H9 (cell line): ENCODE data around the gene TBC1D1. TPM values are rescaled to one million over a fixed set of nuclear protein-coding genes. Genes with fewer than 3 reads are reported as not detected.

ENCODE experiments used
- DNase-seq: peaks from one replicate; pipeline ENCODE4 v3.0.0-alpha.2; 2017
- H2AFZ ChIP-seq: one replicate; pipeline ENCODE4 v1.6.1; 2013; ENCODE audit warnings: mild to moderate bottlenecking, low read length, control low read depth, moderate library complexity
- H2AK5ac ChIP-seq: 2 replicates; pipeline ENCODE4 v1.6.1; 2013; ENCODE audit warnings: low read length, control low read depth, mixed read lengths; ENCODE audit not compliant: insufficient read length
- H2BK120ac ChIP-seq: one replicate; pipeline ENCODE4 v1.6.1; 2013; ENCODE audit warnings: low read depth, mild to moderate bottlenecking, low read length, control low read depth, inconsistent platforms; ENCODE audit not compliant: poor library complexity, severe bottlenecking
- H2BK12ac ChIP-seq: 2 replicates; pipeline ENCODE4 v1.6.1; 2013; ENCODE audit warnings: low read length, control low read depth, mixed read lengths, low read depth; ENCODE audit not compliant: insufficient read length
- H2BK15ac ChIP-seq: 2 replicates; pipeline ENCODE4 v1.6.1; 2013; ENCODE audit warnings: low read depth, low read length, control low read depth
- H2BK20ac ChIP-seq: one replicate; pipeline ENCODE4 v1.6.1; 2013; ENCODE audit warnings: low read depth, mild to moderate bottlenecking, low read length, control low read depth, inconsistent platforms; ENCODE audit not compliant: poor library complexity, severe bottlenecking
- H2BK5ac ChIP-seq: 2 replicates; pipeline ENCODE4 v1.6.1; 2013; ENCODE audit warnings: low read length, control low read depth, mixed read lengths; ENCODE audit not compliant: insufficient read length
- H3K14ac ChIP-seq: 2 replicates; pipeline ENCODE4 v1.6.1; 2013; ENCODE audit warnings: low read length, control low read depth; ENCODE audit not compliant: insufficient read depth
- H3K18ac ChIP-seq: 2 replicates; pipeline ENCODE4 v1.6.1; 2013; ENCODE audit warnings: low read depth, mild to moderate bottlenecking, mixed read lengths, low read length, control low read depth; ENCODE audit not compliant: insufficient read length
- H3K23ac ChIP-seq: 2 replicates; pipeline ENCODE4 v1.6.1; 2013; ENCODE audit warnings: low read length, control low read depth, mixed read lengths, low read depth; ENCODE audit not compliant: insufficient read length
- H3K23me2 ChIP-seq: 2 replicates; pipeline ENCODE4 v1.6.1; 2013; ENCODE audit warnings: low read depth, mild to moderate bottlenecking, mixed read lengths, low read length, control low read depth; ENCODE audit not compliant: insufficient read length, poor library complexity, severe bottlenecking
- H3K27ac ChIP-seq: 2 replicates; pipeline ENCODE4 v1.5.1; 2013; ENCODE audit warnings: low read length, control low read depth, mixed read lengths, low read depth; ENCODE audit not compliant: insufficient read length
- H3K27me3 ChIP-seq: 2 replicates; pipeline ENCODE4 v1.6.1; 2013; ENCODE audit warnings: low read length, control low read depth, inconsistent platforms; ENCODE audit not compliant: insufficient read depth
- H3K4ac ChIP-seq: 2 replicates; pipeline ENCODE4 v1.6.1; 2013; ENCODE audit warnings: low read depth, mild to moderate bottlenecking, control low read depth, inconsistent platforms, low read length, moderate library complexity
- H3K4me1 ChIP-seq: 2 replicates; pipeline ENCODE4 v1.6.1; 2013; ENCODE audit warnings: low read length, control low read depth, inconsistent platforms; ENCODE audit not compliant: insufficient read depth
- H3K4me2 ChIP-seq: 2 replicates; pipeline ENCODE4 v1.6.1; 2013; ENCODE audit warnings: low read length, control low read depth, mixed read lengths; ENCODE audit not compliant: insufficient read length, insufficient read depth
- H3K56ac ChIP-seq: 2 replicates; pipeline ENCODE4 v1.6.1; 2013; ENCODE audit warnings: low read depth, mild to moderate bottlenecking, mixed read lengths, low read length, control low read depth; ENCODE audit not compliant: insufficient read length
- H3K79me1 ChIP-seq: 2 replicates; pipeline ENCODE4 v1.6.1; 2013; ENCODE audit warnings: low read depth, mild to moderate bottlenecking, moderate library complexity, low read length, control low read depth, inconsistent platforms; ENCODE audit not compliant: insufficient read depth, poor library complexity, severe bottlenecking
- H3K79me2 ChIP-seq: 2 replicates; pipeline ENCODE4 v1.6.1; 2013; ENCODE audit warnings: low read length, control low read depth, inconsistent platforms; ENCODE audit not compliant: insufficient read depth
- H3K9ac ChIP-seq: 2 replicates; pipeline ENCODE4 v1.6.1; 2013; ENCODE audit warnings: low read length, control low read depth, mixed read lengths; ENCODE audit not compliant: insufficient read length; ENCODE audit errors: extremely low read depth
- H3K9me3 ChIP-seq: one replicate; pipeline ENCODE4 v1.6.1; 2013; ENCODE audit warnings: low read depth, low read length, inconsistent platforms; ENCODE audit not compliant: control insufficient read depth
- H3T11ph ChIP-seq: one replicate; pipeline ENCODE4 v1.6.1; 2013; ENCODE audit warnings: mild to moderate bottlenecking, low read length, control low read depth, inconsistent platforms
- H4K20me1 ChIP-seq: one replicate; pipeline ENCODE4 v1.6.1; 2013; ENCODE audit not compliant: control insufficient read depth, insufficient read length, insufficient read depth
- H4K5ac ChIP-seq: 2 replicates; pipeline ENCODE4 v1.6.1; 2013; ENCODE audit warnings: low read depth, mild to moderate bottlenecking, mixed read lengths, low read length, control low read depth; ENCODE audit not compliant: insufficient read length
- H4K8ac ChIP-seq: replicated peaks from 2 replicates; pipeline ENCODE4 v1.6.1; 2013; ENCODE audit warnings: low read length, control low read depth, mixed read lengths, low read depth; ENCODE audit not compliant: insufficient read length
- H4K91ac ChIP-seq: 2 replicates; pipeline ENCODE4 v1.6.1; 2013; ENCODE audit warnings: low read depth, mild to moderate bottlenecking, moderate library complexity, mixed read lengths, low read length, control low read depth; ENCODE audit not compliant: insufficient read length
- H3K27ac Mint-ChIP-seq, 3 experiments: 2 replicates in 2 of 3; 3 replicates in 1 of 3; pipeline ENCODE4 v1.8.0; 2020 to 2021; ENCODE audit warnings: mixed read lengths in 3 of 3, mild to moderate bottlenecking in 1 of 3, moderate library complexity in 1 of 3
- H3K27me3 Mint-ChIP-seq: 2 replicates; pipeline ENCODE4 v1.8.0; 2021; ENCODE audit warnings: low read depth, mild to moderate bottlenecking, moderate library complexity, mixed read lengths
- H3K36me3 Mint-ChIP-seq, 3 experiments: 2 replicates in 2 of 3; 3 replicates in 1 of 3; pipeline ENCODE4 v1.8.0; 2020 to 2021; ENCODE audit warnings: low read depth in 3 of 3, mixed read lengths in 3 of 3; ENCODE audit not compliant: insufficient read depth in 1 of 3
- H3K4me1 Mint-ChIP-seq, 2 experiments: 2 replicates each; pipeline ENCODE4 v1.8.0; 2020; ENCODE audit warnings: mixed read lengths in 2 of 2
- H3K4me3 Mint-ChIP-seq, 2 experiments: 2 replicates in 1 of 2; 3 replicates in 1 of 2; pipeline ENCODE4 v1.8.0; 2020 to 2021; ENCODE audit warnings: mild to moderate bottlenecking in 2 of 2, mixed read lengths in 2 of 2, moderate library complexity in 1 of 2
- H3K9me3 Mint-ChIP-seq, 2 experiments: 2 replicates in 1 of 2; 3 replicates in 1 of 2; pipeline ENCODE4 v1.8.0; 2020; ENCODE audit warnings: mild to moderate bottlenecking in 2 of 2, mixed read lengths in 2 of 2, moderate library complexity in 1 of 2
- WGBS: extraction: QIAGEN DNeasy Blood & Tissue Kit; methylation state at CpG from one replicate; pipeline ENCODE4 v1.1.7; 2013; ENCODE audit warnings: missing lambda C conversion rate, low lambda C conversion rate, mixed read lengths; ENCODE audit not compliant: insufficient read length; ENCODE audit errors: extremely low coverage; 5-methylcytosine and 5-hydroxymethylcytosine counted together
- total RNA-seq: library from RNA; stranded (reverse); gene quantifications from 2 replicates; pipeline ENCODE4 v1.2.1, GENCODE V29; 2021
- TF ChIP-seq, protein P1 (sequence below): fragments of 200-600 bp; sonication (generic); conservative IDR thresholded peaks from 3 replicates; pipeline ENCODE4 v1.8.0; 2021; ENCODE audit warnings: antibody characterized with exemption, mild to moderate bottlenecking

Gene TBC1D1
- total RNA-seq, 1 experiment from 2014 or later: 109 TPM

DNA sequence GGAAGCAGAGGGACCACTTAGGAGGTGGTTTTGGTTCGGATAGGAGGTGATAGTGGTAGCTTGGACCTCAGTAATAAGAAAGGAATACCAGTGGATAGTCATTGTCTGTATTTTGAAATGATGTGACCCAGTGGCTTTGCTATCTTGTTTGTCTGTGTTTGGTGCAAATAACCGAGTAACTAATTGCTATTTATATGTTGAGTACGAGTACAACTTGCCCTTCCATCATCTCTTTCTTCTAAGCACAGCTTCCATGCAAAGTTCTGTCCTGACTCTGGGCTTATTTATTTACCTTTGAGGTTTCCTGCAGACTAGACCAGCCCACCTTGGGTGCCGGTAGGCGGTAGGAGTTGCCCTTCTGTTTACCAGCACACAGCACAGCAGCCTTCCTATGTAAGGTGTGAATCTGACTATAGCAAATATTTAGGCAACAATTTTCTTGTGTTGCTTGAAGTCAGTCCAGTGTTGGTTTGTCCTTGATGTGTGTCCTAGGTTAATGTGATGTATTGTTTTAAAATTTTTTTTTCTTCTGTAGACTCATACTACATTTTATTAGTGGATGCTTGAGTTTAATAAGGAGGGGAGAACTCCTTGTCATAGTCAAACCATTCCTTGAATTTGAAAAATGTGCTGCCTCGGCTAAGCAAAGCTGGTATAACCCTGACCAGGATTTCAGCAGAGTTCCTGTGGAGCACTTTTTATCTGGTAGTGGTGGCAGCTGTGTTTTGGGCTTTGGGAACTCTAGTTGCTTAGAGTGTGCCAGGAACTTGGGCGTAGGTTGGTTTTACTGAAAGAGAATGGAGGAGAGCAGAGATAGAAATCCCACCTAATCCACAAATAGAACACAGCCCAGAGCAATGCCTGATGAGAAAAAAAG is 91.2 kb downstream of the TBC1D1 start:
- H3K27ac Mint-ChIP-seq: peak overlapping the region; percentile 4 to 86 (median 83); a peak in 5 of 7 replicates
- no peak overlapping the region for H3K56ac ChIP-seq
- peaks cover 6% of the 10 kb centered on the region for H3K23me2 ChIP-seq
- peaks cover 9% of the 10 kb centered on the region; the same call in 1 of the 2 replicates for H3K4me1 ChIP-seq
- peaks cover 3% of the 10 kb centered on the region; the same call in 1 of the 2 replicates for H3K79me2 ChIP-seq
- H2BK12ac ChIP-seq: no peak overlapping the region
- H3K27ac ChIP-seq: no peak overlapping the region
- no peak overlapping the region; a peak in 1 of 5 replicates for H3K4me3 Mint-ChIP-seq
- H3K4me1 Mint-ChIP-seq: peaks cover 36 to 53% of the 10 kb centered on the region in 2 experiments
- no peak overlapping the region for H3T11ph ChIP-seq
- no peak overlapping the region for H4K91ac ChIP-seq
- H3K4me2 ChIP-seq: no peak overlapping the region
- H3K9me3 Mint-ChIP-seq: no peaks in the 10 kb centered on the region
- H3K36me3 Mint-ChIP-seq: no peaks in the 10 kb centered on the region; a peak in 1 of 7 replicates
- no peak overlapping the region for H2BK15ac ChIP-seq
- no peaks in the 10 kb centered on the region for H3K27me3 Mint-ChIP-seq
- TF ChIP-seq, protein P1, sequence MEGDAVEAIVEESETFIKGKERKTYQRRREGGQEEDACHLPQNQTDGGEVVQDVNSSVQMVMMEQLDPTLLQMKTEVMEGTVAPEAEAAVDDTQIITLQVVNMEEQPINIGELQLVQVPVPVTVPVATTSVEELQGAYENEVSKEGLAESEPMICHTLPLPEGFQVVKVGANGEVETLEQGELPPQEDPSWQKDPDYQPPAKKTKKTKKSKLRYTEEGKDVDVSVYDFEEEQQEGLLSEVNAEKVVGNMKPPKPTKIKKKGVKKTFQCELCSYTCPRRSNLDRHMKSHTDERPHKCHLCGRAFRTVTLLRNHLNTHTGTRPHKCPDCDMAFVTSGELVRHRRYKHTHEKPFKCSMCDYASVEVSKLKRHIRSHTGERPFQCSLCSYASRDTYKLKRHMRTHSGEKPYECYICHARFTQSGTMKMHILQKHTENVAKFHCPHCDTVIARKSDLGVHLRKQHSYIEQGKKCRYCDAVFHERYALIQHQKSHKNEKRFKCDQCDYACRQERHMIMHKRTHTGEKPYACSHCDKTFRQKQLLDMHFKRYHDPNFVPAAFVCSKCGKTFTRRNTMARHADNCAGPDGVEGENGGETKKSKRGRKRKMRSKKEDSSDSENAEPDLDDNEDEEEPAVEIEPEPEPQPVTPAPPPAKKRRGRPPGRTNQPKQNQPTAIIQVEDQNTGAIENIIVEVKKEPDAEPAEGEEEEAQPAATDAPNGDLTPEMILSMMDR: no peak
- no peak overlapping the region for H2BK20ac ChIP-seq
- H4K20me1 ChIP-seq: no peaks in the 10 kb centered on the region
- no peaks in the 10 kb centered on the region for H3K27me3 ChIP-seq
- no peak for DNase-seq
- H4K8ac ChIP-seq: no peak overlapping the region
- no peak overlapping the region for H4K5ac ChIP-seq
- no peak overlapping the region for H3K9ac ChIP-seq
- no peak overlapping the region for H2AK5ac ChIP-seq
- no peak overlapping the region for H3K4ac ChIP-seq
- H2AFZ ChIP-seq: no peak overlapping the region
- H2BK120ac ChIP-seq: no peak overlapping the region
- H3K23ac ChIP-seq: no peak overlapping the region
- H3K14ac ChIP-seq: no peak overlapping the region
- WGBS: no CpG with 5 or more reads among the region's 7 CpGs
- no peaks in the 10 kb centered on the region for H3K79me1 ChIP-seq
- H3K18ac ChIP-seq: no peak overlapping the region
- no peaks in the 10 kb centered on the region for H3K9me3 ChIP-seq
- no peak overlapping the region for H2BK5ac ChIP-seq
